HG03457 (cell line): ENCODE data around the gene GAS7.
"Not testable (repeated sequence)": the region's sequence is repeated elsewhere in the genome, so short reads cannot be mapped to it uniquely, and the experiment has no call there.

Experiments
- ATAC-seq: cut with Tn5 transposase; IDR thresholded peaks from one replicate; pipeline ENCODE4 v1.9.1; 2021; ENCODE audit warnings: moderate number of reproducible peaks; ENCODE audit not compliant: unreplicated experiment

Gene GAS7

DNA sequence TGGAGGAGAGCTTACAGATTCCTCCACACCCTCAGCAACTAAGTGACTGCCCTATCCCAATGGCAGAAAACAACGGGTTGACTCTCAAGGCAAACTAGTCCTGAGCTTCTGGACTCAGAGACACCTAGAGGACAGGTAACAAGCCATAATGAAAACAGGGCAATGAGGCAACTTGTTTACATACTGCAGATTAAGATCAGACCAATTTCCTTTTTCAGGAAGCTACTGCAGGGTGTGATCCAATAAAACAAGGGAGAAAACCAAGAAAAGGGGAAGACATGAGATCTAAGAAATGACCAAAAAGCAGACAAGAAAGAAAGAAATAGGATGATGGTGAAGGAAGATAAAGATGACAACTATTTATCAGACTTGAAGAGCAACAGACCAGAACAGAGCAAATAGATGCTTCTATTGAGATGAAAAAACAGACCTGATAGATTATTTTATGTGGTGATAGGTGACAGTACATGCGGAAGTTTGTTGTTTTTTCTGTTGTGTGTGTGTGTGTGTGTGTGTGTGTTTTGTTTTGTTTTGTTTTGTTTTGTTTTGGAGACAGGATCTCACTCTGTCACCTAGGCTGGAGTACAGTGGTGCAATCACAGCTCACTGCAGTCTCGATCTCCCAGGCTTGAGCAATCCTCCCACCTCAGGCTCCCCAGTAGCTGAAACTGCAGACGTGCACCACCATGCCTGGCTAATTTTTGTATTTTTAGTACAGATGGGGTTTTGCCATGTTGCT lies 120.7 kb downstream of the GAS7 start:
- no peak for ATAC-seq

DNA sequence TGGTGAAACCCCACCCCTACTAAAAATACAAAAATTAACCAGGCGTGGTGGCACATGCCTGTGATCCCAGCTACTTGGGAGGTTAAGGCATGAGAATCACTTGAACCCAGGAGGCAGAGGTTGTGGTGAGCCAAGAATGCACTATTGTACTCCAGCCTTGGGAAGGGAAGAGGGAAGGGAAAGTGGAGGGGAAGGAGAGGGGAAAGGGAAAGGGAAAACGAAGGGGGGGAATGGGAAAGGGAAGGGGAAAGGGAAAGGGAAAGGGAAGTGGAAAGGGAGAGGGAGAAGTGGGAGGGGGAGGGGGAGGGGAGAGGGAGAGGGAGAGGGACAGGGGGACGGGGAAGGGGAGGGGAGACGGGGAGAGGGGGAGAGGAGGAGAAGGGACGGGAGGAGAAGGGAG lies 122.5 kb downstream of the GAS7 start:
- ATAC-seq: no peak

DNA sequence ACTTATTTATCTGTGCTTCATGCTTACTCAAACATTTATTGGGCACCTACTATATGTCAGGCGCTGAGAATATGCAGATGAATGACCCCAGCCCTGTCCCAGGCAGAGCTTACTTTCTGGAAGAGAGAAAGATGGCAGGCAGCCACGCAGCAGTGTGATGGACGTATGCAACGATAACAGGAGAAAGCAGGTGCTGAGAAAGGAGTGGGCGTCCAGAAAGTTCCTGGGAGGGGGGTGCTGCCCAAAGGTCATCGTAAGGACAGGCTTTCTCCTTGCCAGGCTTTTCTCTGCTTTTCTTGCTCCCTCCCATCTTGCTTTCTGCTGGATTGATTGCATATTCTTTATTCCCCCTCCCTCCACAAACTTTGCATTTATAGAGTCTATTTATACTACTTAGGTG lies 124.5 kb downstream of the GAS7 start:
- ATAC-seq: no peak

DNA sequence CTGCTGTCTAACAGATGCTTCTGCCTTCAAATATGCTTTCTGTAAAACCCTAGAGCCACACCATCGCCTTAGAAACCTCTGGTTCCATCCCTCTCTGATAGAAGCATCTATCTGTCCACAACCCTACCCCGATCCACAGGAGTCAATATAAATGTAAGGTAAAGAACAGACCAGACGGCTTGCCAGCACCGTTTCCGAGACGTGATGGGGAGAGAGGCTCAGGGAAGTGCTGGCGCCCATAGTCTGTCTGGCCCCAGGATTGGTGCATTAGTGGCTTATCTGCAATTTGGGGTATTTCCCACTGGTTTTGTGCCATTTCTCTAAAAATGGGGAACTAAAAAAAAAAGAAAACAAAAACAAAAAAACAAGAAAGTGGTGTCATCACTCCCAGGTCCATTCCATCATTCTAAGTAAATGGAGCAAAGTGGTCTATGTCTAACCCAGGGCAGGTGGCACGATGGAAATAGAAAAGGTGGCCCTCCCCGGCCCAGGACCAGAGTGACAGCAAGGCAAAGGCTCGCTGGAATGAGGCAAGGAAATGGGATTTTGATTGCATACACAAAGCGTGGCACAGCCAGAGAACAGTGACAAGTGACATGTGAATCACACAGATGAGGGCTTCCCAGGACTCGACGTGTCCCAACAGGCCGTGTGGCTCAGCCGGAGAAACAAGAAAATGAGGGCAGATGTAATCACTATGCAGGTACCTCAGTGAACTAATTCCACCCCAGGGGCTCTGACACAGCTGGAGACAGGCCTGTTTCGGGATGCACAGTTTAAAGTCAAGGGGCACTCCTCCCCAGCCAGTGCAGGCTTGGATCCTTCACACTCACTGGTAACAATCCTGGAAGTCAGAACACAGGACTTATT lies 125.6 kb downstream of the GAS7 start:
- no peak for ATAC-seq

DNA sequence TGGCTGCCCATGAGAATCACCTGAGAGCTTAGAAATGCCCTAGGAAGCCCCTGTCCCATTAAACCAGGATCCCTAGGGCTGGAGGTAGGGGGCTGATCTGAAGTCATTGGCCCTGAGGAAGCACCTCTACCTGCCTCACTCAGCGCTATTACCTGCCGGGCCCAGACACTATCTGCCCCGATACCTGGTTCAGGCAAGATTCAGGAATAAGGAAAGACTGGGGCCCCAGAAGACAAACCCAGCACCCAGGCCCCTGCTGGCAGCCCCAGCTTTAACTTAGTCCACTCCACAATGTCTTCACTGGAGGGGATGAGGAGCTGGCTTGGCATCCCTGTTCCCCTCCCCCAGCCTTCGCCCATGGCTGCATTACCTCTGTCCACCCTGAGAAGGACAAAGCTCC lies 126.3 kb downstream of the GAS7 start:
- no peak for ATAC-seq

DNA sequence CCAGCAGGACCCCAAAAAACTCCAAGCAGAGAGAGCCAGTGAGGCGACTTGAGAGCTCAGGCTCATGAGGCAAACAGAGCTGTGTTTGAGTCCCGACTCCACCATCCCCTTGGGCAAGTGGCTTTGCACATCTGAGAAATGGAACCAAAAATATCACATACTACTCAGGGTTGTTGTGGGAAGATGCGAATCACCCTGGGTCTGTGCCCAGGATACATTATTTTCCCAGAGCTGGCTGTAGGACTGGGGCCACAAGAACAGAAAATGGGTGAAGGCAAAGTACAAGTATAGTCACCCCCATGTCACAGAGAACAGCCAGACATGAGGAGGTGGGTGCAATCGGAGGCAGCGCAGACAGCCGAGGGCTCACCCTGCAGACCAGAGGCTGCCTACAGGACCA lies 127.3 kb downstream of the GAS7 start:
- ATAC-seq: no peak

DNA sequence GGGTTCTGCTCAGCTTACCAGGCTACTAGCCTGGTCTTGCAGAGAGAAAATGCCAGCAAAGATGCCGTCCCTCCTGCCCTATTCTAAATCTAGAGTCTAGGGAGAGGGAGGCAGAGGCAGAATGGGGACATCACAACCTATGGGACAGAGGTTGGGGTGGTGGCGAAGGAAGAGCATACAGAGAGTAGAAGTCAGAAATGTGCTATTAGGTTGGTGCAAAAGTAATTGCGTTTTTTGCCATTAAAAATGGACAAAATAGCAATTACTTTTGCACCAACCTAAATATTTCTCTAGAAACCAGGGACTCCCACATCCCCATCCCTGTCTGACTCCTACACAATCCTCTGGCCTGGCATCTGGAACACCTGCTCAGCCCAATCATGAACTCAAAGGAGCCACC lies 127.7 kb downstream of the GAS7 start:
- no peak for ATAC-seq

DNA sequence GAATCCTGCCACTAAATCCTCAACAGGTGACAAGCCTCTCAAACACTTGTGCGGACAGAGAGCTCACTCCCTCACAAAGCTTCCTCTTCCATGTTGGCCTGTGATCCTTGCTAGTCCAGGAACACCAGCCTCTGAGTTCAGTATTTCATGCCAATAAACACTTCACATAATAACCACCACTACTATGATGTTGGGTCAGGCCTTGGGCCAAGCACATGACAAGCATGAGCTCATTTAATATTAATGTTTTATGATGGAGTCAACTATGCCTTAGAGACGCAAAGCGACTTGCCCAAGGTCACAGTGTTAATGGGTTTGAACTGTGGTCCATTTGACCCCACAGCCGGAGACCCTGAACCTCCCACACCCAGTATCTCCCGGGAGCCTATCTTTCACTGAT lies 129.1 kb downstream of the GAS7 start:
- no peak for ATAC-seq

DNA sequence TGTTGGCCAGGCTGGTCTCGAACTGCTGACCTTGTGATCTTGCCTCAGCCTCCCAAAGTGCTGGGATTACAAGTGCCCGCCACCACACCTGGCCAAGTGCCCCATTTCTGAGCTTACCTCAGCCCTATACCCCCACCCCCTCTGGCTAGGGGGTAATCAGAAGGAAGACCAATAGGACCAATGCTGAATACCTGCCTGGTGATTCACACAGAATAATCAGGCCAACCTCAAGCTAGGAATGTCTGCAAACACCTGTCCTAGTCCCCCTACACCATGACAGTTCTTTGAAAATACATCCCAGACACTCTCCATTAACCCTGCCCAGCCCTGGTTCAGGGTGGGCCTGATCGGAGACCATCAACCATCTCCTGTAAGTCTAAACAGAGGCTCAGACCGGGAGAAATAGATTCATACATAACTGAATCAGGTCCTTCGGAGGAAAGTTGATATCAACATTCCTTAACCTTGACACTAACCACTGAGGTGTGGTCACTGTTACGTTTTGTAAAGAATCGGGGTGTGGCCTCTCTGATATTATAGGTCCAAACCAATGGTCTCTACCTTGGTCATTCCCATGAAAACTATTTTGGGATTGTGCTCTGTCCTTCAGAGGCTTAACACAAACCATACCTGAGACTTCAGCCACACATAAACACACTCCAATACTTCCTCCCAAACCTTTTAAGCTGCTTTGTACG lies 130.8 kb downstream of the GAS7 start:
- ATAC-seq: no peak

DNA sequence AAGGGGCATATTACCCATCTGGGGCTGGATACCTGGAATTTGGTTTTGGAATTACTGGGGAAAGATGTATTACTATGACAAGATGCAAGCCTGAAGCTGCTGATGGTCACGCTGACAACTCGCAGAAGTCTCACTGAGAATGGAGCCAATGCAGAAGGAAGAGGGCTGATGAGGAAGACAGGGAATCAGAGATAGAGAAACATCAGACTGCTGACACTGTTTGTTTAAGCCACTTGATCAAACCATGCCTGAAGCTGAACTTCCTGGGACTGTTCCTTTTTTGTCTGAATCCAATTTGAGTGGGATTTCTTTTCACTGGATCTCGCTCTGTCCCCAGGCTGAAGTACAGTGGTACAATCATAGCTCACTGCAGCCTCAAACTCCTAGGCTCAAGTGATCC lies 133.9 kb downstream of the GAS7 start:
- ATAC-seq: no peak

DNA sequence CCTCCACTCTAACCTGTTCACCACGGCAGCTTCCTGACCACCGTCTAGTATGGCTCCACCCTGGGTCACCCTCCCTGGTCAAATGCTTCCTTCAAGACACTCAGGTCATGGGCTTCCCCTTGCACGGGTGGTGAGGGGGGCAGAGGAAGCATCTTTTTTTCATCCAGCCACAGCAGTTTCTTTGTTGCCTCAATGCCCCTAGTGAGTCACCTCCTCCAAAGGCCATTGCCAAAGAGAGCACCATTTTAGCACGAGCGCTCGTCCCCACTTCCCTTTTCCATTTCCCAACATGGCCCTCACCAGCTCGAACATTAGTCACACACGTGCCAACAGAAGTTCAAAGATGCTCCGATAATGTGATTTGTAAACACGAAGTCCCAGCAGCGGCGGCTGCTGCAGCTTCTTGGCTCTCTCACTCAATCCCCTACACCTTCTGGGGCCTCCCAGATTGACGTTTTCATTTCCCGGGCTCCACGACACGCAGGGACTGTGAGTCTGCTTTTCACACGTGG lies 134.6 kb downstream of the GAS7 start:
- ATAC-seq: no peak

DNA sequence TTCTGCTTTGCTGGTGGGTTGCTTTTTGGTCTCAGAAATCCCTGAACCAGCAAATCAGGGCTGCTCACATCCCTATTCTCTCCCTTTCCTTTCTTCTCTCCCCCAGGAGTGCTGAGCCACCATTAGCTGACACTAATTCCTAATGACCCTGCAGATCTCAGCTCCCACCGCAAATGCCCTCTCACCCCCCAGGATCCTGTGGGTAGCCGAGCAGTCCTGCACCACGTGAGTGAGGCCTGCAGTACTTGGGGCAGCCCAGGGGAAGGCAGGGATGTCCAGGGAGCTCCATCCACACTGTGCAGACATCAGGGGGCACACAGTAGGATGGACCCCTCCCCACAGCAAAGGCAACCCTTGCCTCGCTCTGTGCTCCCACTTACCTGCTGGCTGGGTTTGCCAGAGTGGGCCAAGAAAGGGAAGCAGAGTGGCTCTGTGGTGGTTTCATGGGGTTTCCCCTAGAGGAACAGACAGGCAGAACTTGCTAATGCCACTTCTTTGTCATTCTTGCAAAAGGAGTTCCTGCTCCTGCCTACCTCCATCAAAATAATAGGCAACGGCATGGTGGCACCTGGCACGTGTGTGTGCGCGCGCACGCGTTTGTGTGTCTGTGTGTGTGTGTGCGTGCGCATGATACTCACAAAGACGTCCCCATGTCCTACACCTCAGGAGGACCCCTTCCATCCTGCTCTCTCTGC lies 135.6 kb downstream of the GAS7 start:
- no peak for ATAC-seq

DNA sequence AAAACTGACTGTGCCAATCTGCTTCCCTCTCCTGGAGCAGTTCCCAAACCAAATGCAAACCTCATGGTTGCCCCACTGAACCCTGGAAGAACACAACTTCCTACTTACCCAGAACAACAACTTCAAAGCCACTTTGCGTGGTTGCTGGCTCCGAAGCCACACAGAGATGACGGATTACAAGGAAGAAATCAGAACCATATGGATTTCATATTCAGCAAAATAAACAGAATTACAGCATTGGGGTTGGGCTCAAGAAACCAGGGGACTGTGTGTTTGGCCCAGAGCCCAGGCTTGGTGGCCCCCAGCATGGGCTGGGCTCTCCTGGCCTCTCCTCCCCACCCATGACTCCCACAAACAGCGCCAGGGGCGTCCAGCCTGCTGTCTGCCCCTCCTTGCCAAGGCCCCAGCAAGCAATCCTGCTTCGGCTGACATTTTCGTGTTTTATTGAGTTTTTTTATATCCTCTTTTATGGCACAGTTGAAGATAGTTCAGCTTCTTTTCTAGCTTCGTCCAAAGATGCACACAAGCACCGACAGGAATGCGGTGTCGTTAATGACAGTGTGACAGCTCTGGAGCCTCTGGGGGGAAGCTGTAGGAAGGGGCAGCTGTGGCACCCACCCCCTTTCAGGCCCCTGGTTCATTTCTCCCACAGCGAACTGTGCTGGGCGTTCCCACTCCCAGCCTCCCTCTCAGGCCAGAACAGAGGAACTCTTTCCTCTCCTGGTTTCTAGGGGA lies 137.1 kb downstream of the GAS7 start:
- no peak for ATAC-seq

DNA sequence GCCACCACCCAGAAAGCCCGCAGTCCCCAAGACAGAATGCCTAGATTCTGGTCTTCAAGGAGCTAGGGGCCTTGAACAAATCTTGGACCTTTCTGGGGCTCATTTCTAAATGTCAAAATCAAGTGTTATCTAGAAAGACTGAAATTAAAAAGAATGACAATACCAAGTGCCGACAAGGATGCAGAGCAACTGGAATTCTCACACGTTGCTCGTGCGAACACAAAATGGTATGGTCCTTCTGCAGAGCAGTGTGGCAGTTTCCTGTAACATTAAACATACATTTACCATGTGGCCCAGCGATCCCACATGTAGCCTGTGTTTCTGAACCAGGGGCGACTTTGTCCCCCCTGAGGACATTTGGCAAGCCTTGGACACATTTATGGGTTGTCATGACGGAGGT lies 137.9 kb downstream of the GAS7 start:
- no peak for ATAC-seq

DNA sequence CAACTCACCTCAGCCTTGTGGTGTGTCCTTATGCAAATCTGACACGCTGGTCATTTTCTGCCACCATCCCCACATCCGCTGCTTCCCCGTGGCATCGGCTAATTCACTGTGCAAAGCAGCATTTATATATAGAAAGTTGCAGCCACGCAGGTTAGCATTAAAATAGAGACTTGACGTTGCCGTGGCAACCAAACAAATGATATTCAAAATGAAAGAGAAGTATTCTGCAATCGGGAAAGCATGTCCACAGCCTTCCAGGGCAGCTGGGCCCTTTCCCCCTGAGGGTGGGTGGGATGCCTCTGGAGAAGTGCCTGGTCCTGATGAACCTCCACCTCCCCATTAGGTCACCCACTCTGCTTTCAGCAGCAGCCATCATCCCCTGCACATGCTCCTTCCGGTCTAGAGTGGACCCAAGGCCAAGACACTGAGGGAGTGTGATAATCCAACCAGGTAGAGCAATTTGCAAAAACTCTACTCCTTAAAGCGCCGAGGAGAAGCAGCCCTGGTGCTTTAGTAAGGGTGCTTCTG lies 138.7 kb downstream of the GAS7 start:
- peak; percentile 68 for ATAC-seq

DNA sequence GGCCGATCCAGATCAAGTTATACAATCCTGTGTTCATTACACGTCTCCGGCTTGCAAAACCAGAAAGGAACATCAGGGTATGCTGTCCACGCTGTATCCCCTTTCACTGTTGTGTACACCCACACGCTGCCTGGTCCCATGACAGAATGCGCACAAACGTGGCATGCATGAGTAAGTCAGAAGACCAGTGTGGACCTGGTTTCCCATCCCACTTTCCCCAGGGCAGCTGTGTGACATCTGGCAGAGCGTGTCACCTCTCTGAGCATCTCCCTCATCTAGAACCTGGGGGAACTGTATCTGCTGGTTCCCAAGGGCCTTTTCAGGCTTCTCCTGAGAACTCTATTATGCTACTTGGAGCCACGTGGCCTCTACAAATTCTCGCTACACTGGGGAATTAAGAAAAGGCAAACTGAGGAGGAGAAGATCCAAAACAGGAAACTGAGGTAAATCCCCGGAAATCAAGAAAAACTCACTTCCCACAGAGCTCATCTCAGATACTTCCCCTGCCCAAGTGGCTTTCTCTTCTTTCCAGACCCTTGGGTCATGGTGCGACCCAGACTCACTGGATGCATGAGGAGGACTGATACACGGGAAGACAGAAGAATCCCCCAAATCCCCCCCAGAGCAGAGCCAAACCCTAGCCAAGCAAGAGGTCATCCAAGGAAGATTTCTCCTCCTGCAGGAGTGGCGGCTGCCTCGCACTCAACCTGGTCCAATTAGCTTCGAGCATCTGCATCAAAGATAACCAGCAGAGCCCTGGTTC lies 139.3 kb downstream of the GAS7 start:
- ATAC-seq: no peak

DNA sequence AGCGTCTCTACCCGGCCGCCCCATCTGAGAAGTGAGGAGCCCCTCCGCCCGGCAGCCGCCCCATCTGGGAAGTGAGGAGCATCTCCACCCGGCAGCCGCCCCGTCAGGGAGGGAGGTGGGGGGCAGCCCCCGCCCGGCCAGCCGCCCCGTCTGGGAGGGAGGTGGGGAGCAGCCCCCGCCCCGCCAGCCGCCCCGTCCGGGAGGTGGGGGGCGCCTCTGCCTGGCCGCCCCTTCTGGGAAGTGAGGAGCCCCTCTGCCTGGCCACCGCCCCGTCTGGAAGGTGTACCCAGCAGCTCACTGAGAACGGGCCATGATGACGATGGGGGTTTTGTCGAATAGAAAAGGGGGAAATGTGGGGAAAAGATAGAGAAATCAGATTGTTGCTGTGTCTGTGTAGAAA lies 140.9 kb downstream of the GAS7 start:
- not testable (repeated sequence) for ATAC-seq

DNA sequence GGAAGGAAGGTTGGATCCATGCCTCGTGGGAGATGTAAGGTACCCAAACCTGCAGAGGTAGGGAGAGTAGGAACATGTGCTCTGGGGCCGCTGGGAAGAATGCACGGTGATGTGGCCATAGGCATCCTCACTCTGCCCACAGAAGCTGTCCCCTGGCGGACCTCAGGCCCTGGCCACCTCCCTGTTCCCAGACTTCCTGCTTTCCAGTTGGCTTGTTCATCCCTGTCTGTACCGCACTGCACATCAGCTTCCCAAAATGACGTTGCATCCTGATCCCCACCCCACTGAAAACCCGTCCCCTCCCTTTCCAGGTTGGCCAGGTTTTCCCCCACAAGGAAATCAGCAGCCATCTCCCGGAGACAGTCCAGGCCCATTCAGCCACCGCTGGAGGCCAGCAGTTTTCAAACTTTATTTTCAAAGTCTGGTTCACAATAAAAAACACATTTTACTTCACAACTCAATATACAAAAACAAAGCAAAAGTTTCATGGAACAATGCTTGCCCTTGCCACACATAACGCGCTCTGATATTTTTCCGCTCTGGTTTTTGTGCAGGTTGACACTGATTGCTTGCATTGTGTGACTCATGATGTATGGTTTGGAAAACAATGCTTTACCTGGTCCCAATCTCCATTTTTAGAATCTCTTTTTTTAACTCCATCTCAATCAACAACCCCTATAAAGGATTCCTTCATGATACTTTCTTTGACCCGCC lies 143.0 kb downstream of the GAS7 start:
- no peak for ATAC-seq
